RPMI7951 (cell line): ENCODE results near the gene EXOC2. TPM values are rescaled to one million over a fixed set of nuclear protein-coding genes. Genes with fewer than 3 reads are reported as not detected.
A peak's percentile ranks its signal among the peaks of the same experiment; 100 is the strongest.

Experiments used
- DNase-seq: peaks from one replicate; pipeline ENCODE4 v3.0.0-alpha.2; 2012; ENCODE audit warnings: low read depth
- total RNA-seq: library from RNA; depleted of rRNA; stranded (reverse); fragments of >200 nt; shearing (Covaris generic); gene quantifications from 2 replicates; pipeline ENCODE4 v1.2.3, GENCODE V29; 2014

EXOC2 gene
- total RNA-seq, 1 experiment from 2014 or later: 36.6 TPM

DNA sequence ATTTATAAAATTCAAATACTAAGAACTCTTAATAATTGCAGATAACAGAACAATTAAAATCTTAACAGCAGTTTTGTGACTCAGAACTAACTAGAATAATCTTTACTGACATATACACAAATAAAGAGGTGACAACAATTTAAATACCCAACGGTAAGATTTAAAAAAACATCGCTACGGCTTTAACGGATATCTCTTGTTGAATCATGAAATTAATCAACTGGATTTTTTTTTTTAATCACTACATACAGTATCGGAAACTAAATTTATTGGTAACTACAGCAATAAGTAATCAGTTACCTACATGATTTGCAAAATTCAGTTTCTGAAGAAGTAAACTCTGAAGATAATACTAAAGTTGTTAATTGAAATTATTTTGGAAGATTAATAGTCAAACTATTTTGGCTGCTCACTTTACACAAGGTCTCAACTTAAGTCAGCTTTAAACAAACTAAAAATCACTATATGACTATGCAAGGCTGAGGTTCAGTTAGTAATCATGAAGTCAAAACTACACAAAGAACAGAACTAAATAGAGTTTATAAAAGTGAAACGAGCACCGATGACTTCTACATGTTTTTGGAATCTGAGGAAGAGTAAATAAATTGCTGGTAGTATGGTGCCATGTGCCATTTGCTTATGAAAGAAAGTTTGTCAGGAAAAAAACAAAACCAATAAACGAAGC, 164.8 kb downstream of the EXOC2 start:
- no peak for DNase-seq

DNA sequence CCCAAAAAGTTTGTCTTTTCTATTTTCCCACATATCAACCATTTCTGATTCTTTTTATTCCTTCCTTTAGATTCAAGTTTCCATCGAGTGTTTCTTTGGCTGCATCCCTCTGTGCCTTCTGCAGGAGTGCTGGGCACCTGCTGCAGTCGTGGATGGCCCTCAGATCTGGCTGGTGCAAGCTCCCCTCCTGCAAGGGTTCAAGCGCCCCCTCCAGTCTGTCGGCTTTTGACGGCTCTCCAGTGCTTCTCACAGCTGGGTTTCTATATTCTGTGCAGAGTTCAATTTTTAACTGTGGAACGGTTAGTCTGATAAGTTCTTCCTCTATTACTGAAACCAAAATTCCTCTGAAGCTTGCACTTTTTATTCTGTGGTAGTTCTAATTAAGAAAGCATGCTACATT, 168.1 kb downstream of the EXOC2 start:
- no peak for DNase-seq

- DNase-seq: no peak
Measured at GRCh38 chr6:520820-521219, 172.1 kb downstream of the EXOC2 start.

- DNase-seq: no peak
Measured at GRCh38 chr6:518218-518617, 174.7 kb downstream of the EXOC2 start.

DNA sequence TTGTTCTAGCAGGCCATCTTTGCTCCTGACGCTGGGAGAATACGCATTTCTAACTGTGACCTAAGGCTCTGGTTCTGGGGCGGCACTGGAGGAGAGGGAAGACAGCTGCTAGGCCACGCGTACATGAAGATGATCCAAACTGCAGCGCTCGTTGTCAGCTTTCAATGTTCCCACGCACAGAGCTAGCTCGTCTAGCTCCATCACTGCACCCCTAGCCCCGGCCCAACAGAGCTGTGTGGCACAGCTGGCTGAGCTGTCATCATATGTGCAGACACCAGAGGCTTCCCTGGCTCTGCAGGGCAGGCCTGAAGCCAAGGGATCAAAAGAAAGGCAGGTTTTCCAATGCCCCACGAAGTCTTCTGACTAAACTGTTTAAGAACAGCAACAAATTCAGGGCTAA, 176.7 kb downstream of the EXOC2 start:
- DNase-seq: no peak

GRCh38 chr6:515267-515666, 177.7 kb downstream of the EXOC2 start:
- DNase-seq: no peak

DNA sequence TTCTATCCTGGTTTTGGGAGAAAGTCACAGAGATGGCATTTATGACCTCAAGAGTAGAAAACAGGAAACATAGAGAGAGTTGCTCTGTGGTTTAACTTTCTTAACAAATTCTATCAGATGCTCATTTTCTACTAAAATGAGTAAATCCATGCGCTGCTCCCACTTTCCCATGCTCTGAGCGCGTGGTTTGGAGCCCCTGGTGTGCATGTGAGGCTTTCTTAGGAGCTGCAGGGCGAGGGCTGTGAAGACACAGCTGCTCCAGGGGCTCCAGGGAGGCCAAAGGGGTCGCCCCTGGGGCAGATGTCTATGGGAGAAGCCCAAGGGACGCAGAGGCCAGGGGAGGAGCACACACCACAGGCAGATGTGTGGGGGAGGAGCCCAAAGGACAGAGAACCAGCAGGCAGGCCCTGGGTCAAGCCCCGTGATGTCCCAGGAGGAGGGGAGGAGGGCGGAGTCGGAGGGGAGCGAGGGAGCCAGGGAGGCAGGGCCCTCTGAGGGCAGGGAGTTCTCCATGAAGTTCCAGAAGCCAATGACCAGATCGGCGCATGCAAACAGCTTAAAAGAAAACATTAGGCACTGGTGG, 178.5 kb downstream of the EXOC2 start:
- no peak for DNase-seq

- DNase-seq: no peak
Measured at GRCh38 chr6:513961-514360, 179.0 kb downstream of the EXOC2 start.

- DNase-seq: no peak
Measured at GRCh38 chr6:513058-513457, 179.9 kb downstream of the EXOC2 start.

GRCh38 chr6:511488-512137, 181.3 kb downstream of the EXOC2 start:
- no peak for DNase-seq

DNA sequence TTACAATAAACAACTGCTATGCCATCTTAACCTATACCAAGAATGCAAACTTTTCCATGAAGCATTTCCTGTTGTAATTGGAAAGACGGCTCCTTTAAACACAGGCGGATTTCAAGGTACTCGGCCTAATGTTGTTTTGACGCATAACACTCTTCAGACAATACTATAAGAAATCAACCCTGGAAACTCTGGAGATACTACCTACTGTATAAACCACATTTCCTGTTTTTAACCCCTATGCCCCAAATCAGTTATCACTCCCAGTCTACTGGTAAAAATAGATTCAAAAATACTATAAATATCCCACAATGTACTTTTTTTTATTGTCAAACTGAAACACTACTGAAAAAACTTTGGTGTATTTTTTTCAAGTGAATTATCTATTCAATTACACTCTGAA, 183.3 kb downstream of the EXOC2 start:
- no peak for DNase-seq

DNA sequence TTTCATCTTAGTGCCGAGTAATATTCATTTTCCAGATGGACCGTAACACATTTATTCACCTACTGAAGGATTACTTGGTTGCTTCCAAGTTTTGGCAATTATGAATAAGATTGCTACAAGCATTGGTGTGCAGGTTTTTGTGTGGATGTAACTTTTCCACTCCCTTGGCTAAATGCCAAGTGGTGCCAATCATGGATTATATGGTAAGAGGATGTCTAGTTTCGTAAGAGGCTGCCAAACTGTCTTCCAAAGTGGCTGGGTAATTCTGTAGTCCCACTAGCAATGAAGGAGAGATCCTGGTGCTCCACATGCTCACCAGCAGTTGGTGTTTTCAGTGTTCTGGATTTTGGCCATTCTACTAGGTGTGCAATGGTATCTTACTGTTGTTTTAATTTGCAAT, 184.3 kb downstream of the EXOC2 start:
- DNase-seq: no peak

GRCh38 chr6:508006-508405, 184.9 kb downstream of the EXOC2 start:
- DNase-seq: no peak

DNA sequence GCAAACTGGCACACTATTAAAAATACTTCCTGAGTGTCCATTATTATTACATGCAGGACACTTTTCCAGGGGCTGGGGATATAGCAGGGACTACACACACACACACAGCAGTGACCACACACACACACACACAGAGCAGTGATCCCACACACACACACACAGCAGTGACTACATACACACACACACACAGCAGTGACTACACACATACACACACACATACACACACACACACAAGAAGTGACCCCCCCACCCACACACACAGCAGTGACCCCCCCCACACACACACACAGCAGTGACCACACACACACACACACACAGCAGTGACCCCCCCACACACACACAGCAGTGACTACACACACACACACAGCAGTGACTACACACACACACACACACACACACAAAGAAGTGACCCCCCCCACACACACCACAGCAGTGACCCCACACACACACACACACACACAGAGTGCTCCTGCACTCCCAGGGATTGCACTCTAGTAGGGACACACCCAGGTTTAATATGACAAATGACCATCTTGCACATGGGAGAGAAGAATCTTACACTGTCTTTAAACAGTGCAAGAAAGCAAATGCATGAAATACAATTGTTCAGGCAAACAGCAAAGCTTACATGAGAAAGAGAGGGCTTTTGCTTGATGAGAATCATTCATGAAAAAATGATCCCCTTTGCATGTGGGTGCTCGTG, 185.9 kb downstream of the EXOC2 start:
- no peak for DNase-seq

DNA sequence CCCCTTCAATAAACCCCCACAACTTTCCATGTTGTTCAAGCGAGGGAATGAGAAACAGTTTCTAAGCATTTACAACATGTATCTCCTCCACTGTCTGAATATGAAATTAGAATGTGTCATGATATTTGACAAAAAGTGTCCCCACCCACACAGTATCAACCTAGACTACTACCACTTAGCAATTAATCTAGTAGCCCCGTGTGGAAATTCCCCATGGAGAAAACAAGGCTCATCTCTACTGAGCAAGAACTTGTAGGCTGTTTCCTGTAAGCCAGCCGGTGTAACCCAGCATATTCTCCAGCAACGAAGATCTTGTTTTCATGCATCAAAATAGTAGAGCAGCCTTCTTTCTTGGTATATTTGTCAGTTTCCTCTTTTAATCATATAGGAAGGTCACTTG, 186.4 kb downstream of the EXOC2 start:
- no peak for DNase-seq

- DNase-seq: no peak
Measured at GRCh38 chr6:505374-505773, 187.6 kb downstream of the EXOC2 start.

DNA sequence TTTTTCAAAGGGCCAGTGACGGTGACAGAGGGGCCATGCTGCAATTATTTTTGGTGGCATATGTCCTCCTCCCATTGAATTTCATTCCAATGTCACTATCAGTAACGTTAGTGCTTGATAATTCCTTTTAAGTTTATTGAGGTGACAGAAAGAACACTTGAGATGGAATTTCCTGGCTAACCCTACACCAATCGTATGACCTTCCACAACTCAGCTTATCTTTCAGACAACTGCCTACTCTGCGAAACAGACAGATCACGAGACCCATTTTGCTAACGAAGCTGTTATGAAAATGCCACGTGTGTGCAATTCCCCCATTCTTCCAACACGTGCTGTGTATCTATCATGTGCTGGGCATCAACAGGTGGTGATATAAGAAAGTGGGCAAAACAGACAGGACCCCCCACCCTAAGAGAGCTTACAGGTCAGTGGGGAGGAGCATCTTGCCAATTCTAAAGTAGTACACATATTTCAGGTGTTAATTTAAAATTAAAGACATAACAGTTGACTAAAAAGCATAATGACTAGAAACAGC, 188.4 kb downstream of the EXOC2 start:
- DNase-seq: no peak

DNA sequence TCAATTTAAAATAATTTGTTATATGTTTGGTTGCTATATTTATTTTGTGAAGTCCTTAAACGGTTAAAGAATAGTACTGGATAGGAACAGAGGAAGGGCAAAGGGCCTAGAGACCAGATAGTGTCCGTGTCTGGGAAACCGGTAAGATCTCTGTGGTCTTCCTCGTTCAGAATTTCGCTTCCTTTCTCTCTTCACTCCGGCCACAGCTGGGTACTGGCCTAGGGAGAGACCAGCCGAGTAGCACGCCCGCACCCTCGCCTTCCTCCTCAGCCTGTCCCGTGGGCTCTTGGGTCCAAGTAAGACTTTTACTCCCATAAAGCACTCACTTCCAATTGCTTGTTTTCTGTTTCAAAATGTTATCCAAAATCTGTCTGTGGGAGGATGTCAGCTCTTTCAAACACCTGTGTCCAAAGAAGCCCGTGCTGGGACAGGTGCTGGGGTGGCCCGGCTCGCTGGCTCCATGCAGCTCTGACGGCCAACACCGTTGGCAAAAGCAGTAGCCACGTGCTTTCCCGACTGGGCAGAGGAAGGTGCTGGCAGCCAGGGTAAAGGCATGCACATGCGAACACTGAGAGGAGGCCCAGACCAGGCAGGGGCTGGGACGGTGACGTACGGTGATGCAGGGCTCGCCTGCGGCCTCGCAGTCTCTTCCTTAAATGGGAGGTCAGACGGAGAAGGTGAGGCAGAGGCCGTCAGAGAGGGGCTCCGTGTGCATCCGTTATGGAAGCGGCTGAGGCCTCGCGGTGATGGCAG, 189.2 kb downstream of the EXOC2 start:
- DNase-seq: no peak

DNA sequence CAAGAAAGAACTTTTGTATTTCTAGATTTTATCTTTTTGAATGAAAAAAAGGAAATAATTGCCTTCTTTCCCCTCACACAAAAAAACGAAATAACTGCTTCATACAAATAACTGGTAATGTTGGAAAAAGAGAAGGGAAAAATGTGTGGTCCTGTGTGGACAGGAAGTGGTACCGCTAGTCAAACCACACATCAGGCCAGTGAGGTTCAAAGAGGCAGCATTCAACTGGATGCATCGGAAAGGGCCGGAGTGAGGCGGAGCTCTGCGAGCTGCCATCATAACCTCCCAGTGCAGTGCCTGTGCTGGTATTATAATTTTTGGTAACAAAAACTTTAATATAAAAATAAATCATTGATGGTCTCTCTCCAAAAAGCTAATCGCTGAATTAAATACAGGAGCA, 190.2 kb downstream of the EXOC2 start:
- no peak for DNase-seq

DNA sequence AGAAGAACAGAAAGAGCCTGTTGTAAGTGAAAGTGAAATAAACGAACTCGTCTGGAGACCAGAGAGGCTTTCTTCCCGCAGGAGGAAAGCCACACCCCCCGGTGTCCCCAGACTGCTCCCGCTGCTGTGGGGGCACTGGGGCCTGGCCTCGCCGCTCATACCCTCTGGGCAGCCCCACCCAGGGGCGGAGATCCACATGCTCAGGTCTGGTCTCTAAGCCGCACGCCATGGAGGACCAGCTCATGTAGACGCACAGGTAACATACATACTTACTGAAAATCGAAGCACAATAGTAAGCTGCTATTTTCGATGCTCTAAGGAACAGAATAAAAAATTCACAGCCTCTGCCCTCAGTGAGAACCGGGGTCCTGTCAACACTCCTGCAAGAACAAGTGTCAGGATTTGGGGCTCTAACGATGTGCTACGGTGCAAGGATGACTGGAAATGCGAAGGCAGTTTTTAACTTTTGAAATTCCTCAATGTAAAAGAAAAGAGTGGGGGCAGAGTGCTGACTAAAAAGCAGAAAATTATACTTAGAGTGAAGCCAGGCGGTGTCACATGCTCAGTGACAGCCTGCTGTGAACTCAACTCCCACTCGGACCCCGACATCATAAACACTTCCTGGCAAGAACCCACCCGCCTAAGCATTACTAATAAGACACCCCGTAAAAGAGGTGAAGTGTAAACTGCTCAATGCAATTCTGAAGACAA, 190.9 kb downstream of the EXOC2 start:
- DNase-seq: peak; percentile 35

- no peak for DNase-seq
Measured at GRCh38 chr6:499617-500016, 193.3 kb downstream of the EXOC2 start.
